Left lung (tissue), 10 donors: Measurements from ENCODE around the gene SDK1. TPM values are rescaled to one million over a fixed set of nuclear protein-coding genes. Genes with fewer than 3 reads are reported as not detected.

Experiments
- ATAC-seq: fragments of 200-7000 bp; cut with Tn5 transposase; one replicate; pipeline ENCODE4 v1.9.1; 2020; ENCODE audit warnings: moderate library complexity
- DNase-seq, 4 donors: peaks; one replicate each; pipeline ENCODE4 v3.0.0-alpha.2; 2013 to 2020
- H3K27ac ChIP-seq, 2 donors: fragments of 200-600 bp; sonication (generic) in 1 of 2; one replicate each; pipeline versions ENCODE4 v1.5.0 to v1.8.0; 2020 to 2021
- H3K27me3 ChIP-seq, 2 donors: fragments of 200-600 bp; sonication (generic) in 1 of 2; one replicate each; pipeline versions ENCODE4 v1.5.0 to v1.8.0; 2020 to 2021
- H3K36me3 ChIP-seq, 2 donors: fragments of 200-600 bp; sonication (generic) in 1 of 2; one replicate each; pipeline versions ENCODE4 v1.5.0 to v1.8.0; 2020 to 2021
- H3K4me1 ChIP-seq, 2 donors: fragments of 200-600 bp; one replicate each; pipeline ENCODE4 v1.8.0; 2021
- H3K4me3 ChIP-seq, 2 donors: fragments of 200-600 bp; sonication (generic) in 1 of 2; one replicate each; pipeline versions ENCODE4 v1.5.0 to v1.8.0; 2020 to 2021; ENCODE audit warnings: mild to moderate bottlenecking in 1 of 2
- H3K9me3 ChIP-seq, 2 donors: fragments of 200-600 bp; sonication (generic) in 1 of 2; one replicate each; pipeline versions ENCODE4 v1.5.0 to v1.8.0; 2020 to 2021
- intact Hi-C, 2 donors: fragments of 100-400 bp; cut with DNase I; formaldehyde crosslinking; loops; one replicate each; pipeline versions ENCODE4 v1.11.2 to v1.14.2; 2022
- polyA plus RNA-seq, 6 donors: library from polyadenylated mRNA; unstranded; fragments of 120-200 nt; gene quantifications; one replicate each; pipeline ENCODE4 v1.2.1, GENCODE V29; 2013; ENCODE audit not compliant: insufficient read length in 6 of 6
- total RNA-seq, 2 donors: library from RNA; stranded (reverse); fragmentation: NEBNext Ultra II Directional; extraction: Animal tissue kit (Norgen Biotek cat#: 25700); gene quantifications; one replicate each; pipeline ENCODE4 v1.2.1, GENCODE V29; 2021
- TF ChIP-seq, protein P1 (sequence below), 2 donors: fragments of 200-600 bp; sonication (generic) in 1 of 2; IDR thresholded peaks; one replicate each; pipeline versions ENCODE4 v1.5.0 to v1.8.0; 2021; ENCODE audit warnings: antibody characterized with exemption in 2 of 2
- donor health status: DM: no; HTN: yes; CAD: no.
- donor health status: DM: no; HTN: no; CAD: no.

Gene SDK1
- total and polyA plus RNA-seq, 8 donors: 5.5 to 17.6 (median 13.0) TPM

DNA sequence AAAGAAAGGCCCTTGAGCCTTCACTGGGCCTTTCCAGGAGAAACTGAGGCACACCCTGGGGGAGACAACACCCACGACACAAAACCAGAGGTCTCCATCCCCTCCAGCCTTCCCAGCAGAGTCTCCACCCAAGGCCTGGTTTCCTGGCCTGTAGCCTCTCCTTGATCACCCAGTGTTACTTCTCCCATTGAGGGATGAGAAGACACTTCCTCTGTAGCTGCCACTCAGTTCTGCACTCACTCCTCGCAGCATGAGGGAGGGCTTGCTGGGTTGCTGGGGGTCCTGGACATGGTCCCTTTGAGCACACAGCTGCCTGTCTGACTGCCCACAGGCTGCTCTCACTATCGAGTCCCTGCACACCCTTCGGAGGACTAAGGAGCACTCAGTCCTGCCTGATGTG is 943.0 kb downstream of the SDK1 start:
- no peak overlapping the region for H3K27ac ChIP-seq
- no peak for ATAC-seq
- no peaks in the 10 kb centered on the region for H3K4me1 ChIP-seq
- H3K27me3 ChIP-seq: no peaks in the 10 kb centered on the region
- no peak overlapping the region for H3K4me3 ChIP-seq
- H3K9me3 ChIP-seq: peaks cover 0 to 16% of the 10 kb centered on the region in 2 donors
- no peaks in the 10 kb centered on the region for H3K36me3 ChIP-seq
- intact Hi-C loops: no loop called here
- DNase-seq: no peak
- TF ChIP-seq, protein P1, sequence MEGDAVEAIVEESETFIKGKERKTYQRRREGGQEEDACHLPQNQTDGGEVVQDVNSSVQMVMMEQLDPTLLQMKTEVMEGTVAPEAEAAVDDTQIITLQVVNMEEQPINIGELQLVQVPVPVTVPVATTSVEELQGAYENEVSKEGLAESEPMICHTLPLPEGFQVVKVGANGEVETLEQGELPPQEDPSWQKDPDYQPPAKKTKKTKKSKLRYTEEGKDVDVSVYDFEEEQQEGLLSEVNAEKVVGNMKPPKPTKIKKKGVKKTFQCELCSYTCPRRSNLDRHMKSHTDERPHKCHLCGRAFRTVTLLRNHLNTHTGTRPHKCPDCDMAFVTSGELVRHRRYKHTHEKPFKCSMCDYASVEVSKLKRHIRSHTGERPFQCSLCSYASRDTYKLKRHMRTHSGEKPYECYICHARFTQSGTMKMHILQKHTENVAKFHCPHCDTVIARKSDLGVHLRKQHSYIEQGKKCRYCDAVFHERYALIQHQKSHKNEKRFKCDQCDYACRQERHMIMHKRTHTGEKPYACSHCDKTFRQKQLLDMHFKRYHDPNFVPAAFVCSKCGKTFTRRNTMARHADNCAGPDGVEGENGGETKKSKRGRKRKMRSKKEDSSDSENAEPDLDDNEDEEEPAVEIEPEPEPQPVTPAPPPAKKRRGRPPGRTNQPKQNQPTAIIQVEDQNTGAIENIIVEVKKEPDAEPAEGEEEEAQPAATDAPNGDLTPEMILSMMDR (IDR thresholded peaks at IDR 0.05): no peak

- H3K4me3 ChIP-seq: no peak overlapping the region
- no peaks in the 10 kb centered on the region for H3K4me1 ChIP-seq
- intact Hi-C loops: no loop called here
- H3K9me3 ChIP-seq: peaks cover 0 to 16% of the 10 kb centered on the region in 2 donors
- TF ChIP-seq, protein P1 (IDR thresholded peaks at IDR 0.05): no peak
- ATAC-seq (no peak), DNase-seq (no peak)
- H3K27ac ChIP-seq: no peak overlapping the region
- no peaks in the 10 kb centered on the region for H3K27me3 ChIP-seq
- H3K36me3 ChIP-seq: no peaks in the 10 kb centered on the region
These were observed 943.6 kb downstream of the SDK1 start for GRCh38 chr7:4244635-4245034.

DNA sequence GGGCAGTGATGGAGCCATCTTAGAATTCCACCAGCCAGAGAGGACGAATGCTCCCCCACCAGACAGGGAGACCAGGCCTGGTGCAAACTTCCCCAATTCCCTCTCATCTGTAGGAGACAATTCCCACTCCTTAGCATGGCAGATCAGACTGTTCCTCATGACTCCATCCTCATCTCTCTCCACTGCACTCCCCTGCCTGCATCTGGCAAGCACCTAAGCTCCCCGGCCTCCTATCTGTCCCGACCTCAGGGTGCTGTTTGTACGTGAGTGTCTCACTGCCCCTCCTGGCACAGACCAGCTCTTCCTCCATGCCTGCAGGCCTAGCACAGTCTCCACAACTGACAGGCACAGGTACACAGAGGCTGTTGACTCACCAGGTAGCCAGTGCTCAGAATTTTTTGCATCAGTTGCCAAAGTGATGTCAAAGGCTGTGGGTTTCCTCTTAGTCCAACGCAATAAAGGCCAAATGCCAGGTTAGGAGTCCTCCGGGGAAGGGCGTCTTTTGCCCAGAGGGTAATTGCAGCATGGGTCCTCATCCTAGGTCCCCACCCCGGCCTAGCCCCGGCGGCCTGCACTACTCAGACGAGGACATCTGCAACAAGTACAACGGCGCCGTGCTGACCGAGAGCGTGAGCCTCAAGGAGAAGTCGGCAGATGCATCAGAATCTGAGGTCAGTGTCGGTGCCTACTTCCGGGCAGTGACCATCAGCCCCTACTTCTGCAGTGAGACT is 944.2 kb downstream of the SDK1 start:
- H3K27me3 ChIP-seq: no peaks in the 10 kb centered on the region
- H3K4me3 ChIP-seq: no peak overlapping the region
- TF ChIP-seq, protein P1 (IDR thresholded peaks at IDR 0.05): no peak
- DNase-seq (peak in 1 of 4 donors; percentile 78), ATAC-seq (no peak)
- H3K4me1 ChIP-seq: no peaks in the 10 kb centered on the region
- H3K27ac ChIP-seq: no peak overlapping the region
- H3K36me3 ChIP-seq: no peaks in the 10 kb centered on the region
- intact Hi-C loops: no loop called here
- H3K9me3 ChIP-seq: peaks cover 0 to 16% of the 10 kb centered on the region in 2 donors

DNA sequence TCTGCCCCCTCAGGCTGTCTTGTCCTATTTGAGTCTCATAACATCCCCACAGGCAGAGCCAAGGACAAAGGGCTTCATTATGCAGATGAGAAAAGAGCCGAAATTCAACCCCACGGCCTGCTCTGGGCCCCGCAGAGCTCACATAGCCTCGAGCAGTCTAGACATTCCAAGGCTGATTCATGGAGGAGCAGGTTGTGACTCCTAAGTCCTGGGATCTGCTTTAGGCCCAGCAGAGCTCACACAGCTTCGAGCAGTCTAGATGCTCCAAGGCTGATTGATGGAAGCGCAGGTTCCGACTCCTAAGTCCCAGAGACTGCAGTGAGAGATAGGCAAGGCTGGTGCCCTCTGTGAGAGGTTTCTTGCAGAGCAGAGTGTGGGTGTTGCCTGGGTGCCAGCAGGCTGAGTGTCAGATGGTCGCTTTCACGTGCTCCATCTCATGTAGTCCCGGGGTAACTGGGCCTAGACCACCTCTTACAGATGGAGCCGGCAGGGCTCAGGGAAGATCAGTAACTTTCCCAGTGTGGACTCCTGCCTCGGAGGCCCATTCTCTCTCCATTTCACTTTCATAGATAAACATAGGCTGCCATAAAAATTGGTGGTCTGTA is 944.9 kb downstream of the SDK1 start:
- Histone ChIP-seq H3K4me1 (no peaks in the 10 kb centered on the region), H3K9me3 (peaks cover 0 to 19% of the 10 kb centered on the region in 2 donors), H3K4me3 (no peak overlapping the region), H3K27ac (no peak overlapping the region), H3K27me3 (no peaks in the 10 kb centered on the region), H3K36me3 (no peaks in the 10 kb centered on the region)
- ATAC-seq (no peak), DNase-seq (no peak)
- intact Hi-C loops: no loop called here
- TF ChIP-seq, protein P1 (IDR thresholded peaks at IDR 0.05): no peak

GRCh38 chr7:4246536-4246935 is 945.5 kb downstream of the SDK1 start:
- intact Hi-C loops: no loop called here
- DNase-seq: no peak

More at GRCh38 chr7:4246536-4246935, 945.5 kb downstream of the SDK1 start:
- Histone ChIP-seq H3K4me3 (no peak overlapping the region), H3K27ac (no peak overlapping the region), H3K9me3 (peaks cover 0 to 25% of the 10 kb centered on the region in 2 donors), H3K4me1 (no peaks in the 10 kb centered on the region), H3K27me3 (no peaks in the 10 kb centered on the region), H3K36me3 (no peaks in the 10 kb centered on the region)
- ATAC-seq: no peak
- TF ChIP-seq, protein P1 (IDR thresholded peaks at IDR 0.05): no peak
